ENCODE data around the gene SGTA.

- TF ChIP-seq, protein P1, sequence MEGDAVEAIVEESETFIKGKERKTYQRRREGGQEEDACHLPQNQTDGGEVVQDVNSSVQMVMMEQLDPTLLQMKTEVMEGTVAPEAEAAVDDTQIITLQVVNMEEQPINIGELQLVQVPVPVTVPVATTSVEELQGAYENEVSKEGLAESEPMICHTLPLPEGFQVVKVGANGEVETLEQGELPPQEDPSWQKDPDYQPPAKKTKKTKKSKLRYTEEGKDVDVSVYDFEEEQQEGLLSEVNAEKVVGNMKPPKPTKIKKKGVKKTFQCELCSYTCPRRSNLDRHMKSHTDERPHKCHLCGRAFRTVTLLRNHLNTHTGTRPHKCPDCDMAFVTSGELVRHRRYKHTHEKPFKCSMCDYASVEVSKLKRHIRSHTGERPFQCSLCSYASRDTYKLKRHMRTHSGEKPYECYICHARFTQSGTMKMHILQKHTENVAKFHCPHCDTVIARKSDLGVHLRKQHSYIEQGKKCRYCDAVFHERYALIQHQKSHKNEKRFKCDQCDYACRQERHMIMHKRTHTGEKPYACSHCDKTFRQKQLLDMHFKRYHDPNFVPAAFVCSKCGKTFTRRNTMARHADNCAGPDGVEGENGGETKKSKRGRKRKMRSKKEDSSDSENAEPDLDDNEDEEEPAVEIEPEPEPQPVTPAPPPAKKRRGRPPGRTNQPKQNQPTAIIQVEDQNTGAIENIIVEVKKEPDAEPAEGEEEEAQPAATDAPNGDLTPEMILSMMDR (optimal IDR thresholded peaks at IDR 0.05 in 1 of 3, IDR thresholded peaks at IDR 0.05 in 1 of 3, conservative IDR thresholded peaks at IDR 0.05 in 1 of 3; ENCODE audit: extremely low read depth in 1 of 3, insufficient read depth in 2 of 3, low read length in 3 of 3), result no peak
- no peak for TF ChIP-seq EZH2 (IDR thresholded peaks at IDR 0.05; ENCODE audit: low read length)
Measured at GRCh38 chr19:2743099-2743498, 40.0 kb downstream of the SGTA start.

Measured in keratinocyte (primary cell).